Naive thymus-derived CD4-positive, alpha-beta T cell (primary cell): ENCODE results near the gene DMD. TPM values are rescaled to one million over a fixed set of nuclear protein-coding genes. Genes with fewer than 3 reads are reported as not detected.

Source experiments
- ATAC-seq: fragments of 150-1000 bp; cut with Tn5 transposase; 2 replicates; pipeline ENCODE4 v1.10.0; 2021; ENCODE audit warnings: mild to moderate bottlenecking, moderate library complexity
- CTCF ChIA-PET: fragments of 350-600 bp; sonication (Branson Sonifier 250); formaldehyde crosslinking; loops from one replicate; lab custom pipeline; 2021; ENCODE audit warnings: antibody characterized with exemption; lab: Charles Lee
- POLR2A ChIA-PET: fragments of 350-600 bp; sonication (Branson Sonifier 250); formaldehyde crosslinking; loops from one replicate; lab custom pipeline; 2021; ENCODE audit warnings: antibody characterized with exemption, inconsistent platforms; lab: Charles Lee
- DNase-seq, 9 donors: peaks; one replicate each; pipeline versions ENCODE4 v3.0.0 to v3.0.0-alpha.2; 2020 to 2022; ENCODE audit warnings: mixed read lengths in 1 of 9
- H3K27ac ChIP-seq: one replicate; pipeline ENCODE4 v1.7.0; 2013; ENCODE audit warnings: mild to moderate bottlenecking, low read depth, low read length, moderate library complexity
- H3K27me3 ChIP-seq, 2 donors: one replicate each; pipeline ENCODE4 v1.7.0; 2013; ENCODE audit warnings: low read length in 2 of 2, mild to moderate bottlenecking in 2 of 2, moderate library complexity in 2 of 2; ENCODE audit not compliant: control insufficient read depth in 2 of 2, insufficient read depth in 2 of 2
- H3K36me3 ChIP-seq, 3 experiments: 1 replicate in 2 of 3; 2 replicates in 1 of 3; pipeline ENCODE4 v1.7.0; 2013; ENCODE audit warnings: low read length in 3 of 3, mild to moderate bottlenecking in 3 of 3, moderate library complexity in 1 of 3; ENCODE audit not compliant: insufficient read depth in 3 of 3, control insufficient read depth in 2 of 3
- H3K4me1 ChIP-seq, 2 donors: one replicate each; pipeline ENCODE4 v1.7.0; 2013; ENCODE audit warnings: low read length in 2 of 2, mild to moderate bottlenecking in 2 of 2, moderate library complexity in 1 of 2; ENCODE audit not compliant: control insufficient read depth in 2 of 2, insufficient read depth in 2 of 2
- H3K4me3 ChIP-seq: 2 replicates; pipeline ENCODE4 v1.7.0; 2013; ENCODE audit warnings: mild to moderate bottlenecking, low read length
- H3K9me3 ChIP-seq, 3 experiments: 1 replicate in 2 of 3; 2 replicates in 1 of 3; pipeline ENCODE4 v1.7.0; 2013; ENCODE audit warnings: low read length in 3 of 3; ENCODE audit not compliant: control insufficient read depth in 2 of 3
- H3K27ac Mint-ChIP-seq, 9 donors: one replicate each; pipeline ENCODE4 v1.8.0; 2020 to 2022; ENCODE audit warnings: mixed read lengths in 9 of 9, mild to moderate bottlenecking in 8 of 9, moderate library complexity in 5 of 9, inconsistent platforms in 2 of 9
- H3K27me3 Mint-ChIP-seq, 5 donors: one replicate each; pipeline ENCODE4 v1.8.0; 2021 to 2022; ENCODE audit warnings: mixed read lengths in 5 of 5, mild to moderate bottlenecking in 1 of 5
- H3K36me3 Mint-ChIP-seq, 5 donors: one replicate each; pipeline ENCODE4 v1.8.0; 2020 to 2022; ENCODE audit warnings: mixed read lengths in 5 of 5, mild to moderate bottlenecking in 3 of 5, inconsistent platforms in 1 of 5
- H3K4me1 Mint-ChIP-seq, 7 donors: one replicate each; pipeline ENCODE4 v1.8.0; 2020 to 2022; ENCODE audit warnings: mixed read lengths in 7 of 7, mild to moderate bottlenecking in 3 of 7, inconsistent platforms in 1 of 7
- H3K4me3 Mint-ChIP-seq, 10 donors: one replicate each; pipeline ENCODE4 v1.8.0; 2020 to 2022; ENCODE audit warnings: mild to moderate bottlenecking in 10 of 10, mixed read lengths in 10 of 10, moderate library complexity in 6 of 10, inconsistent platforms in 2 of 10
- H3K9me3 Mint-ChIP-seq, 11 donors: one replicate each; pipeline ENCODE4 v1.8.0; 2020 to 2022; ENCODE audit warnings: mixed read lengths in 11 of 11, mild to moderate bottlenecking in 4 of 11, inconsistent platforms in 1 of 11, moderate library complexity in 1 of 11
- intact Hi-C, 2 donors: fragments of 100-400 bp; cut with micrococcal nuclease; formaldehyde crosslinking; loops; one replicate each; pipeline ENCODE4 v1.15.1; 2023
- microRNA-seq: library from miRNA; unstranded; fragments of <30 nt; microRNA quantifications from one replicate; pipeline ENCODE4 v1.2.0, GENCODE V29; 2022; ENCODE audit warnings: borderline microRNAs expressed
- polyA plus RNA-seq, 2 donors: library from polyadenylated mRNA; unstranded; fragments of 300-500 nt; fragmentation: Illumina TruSeq; gene quantifications; one replicate each; pipeline ENCODE4 v1.2.3, GENCODE V29; 2021
- total RNA-seq, 6 experiments: library from RNA in 5 of 6; stranded (reverse) in 5 of 6; gene quantifications; 1 replicate in 5 of 6; 2 replicates in 1 of 6; pipeline ENCODE4 v1.2.3 and lab custom pipeline; 2021 to 2026

The DMD gene
- total and polyA plus RNA-seq, 7 experiments from 2014 or later, result 0.02 to 4.9 (median 0.28) TPM; not detected in 3

DNA sequence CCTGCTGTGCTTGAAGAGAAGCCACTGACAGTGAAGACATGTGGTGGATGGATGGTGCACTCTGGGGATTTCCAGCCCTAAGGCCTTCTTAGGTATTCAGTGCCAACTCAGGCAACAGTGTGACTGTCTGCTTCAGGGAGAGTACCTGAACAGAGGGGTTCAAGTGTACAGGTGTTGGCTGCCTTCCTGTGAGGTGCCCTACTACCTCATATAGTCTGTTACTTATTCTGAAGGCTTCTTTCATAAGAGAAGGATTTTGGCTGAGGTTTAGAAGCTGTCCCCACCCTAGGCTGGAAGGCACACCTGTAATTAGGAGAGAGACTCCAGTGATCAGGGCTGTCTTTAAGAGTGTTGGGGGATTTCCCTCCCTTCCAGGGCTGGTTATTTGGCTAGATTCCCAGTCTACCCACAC, 2141.3 kb downstream of the DMD start:
- Histone ChIP-seq H3K27ac (no peak overlapping the region), H3K27me3 (no peaks in the 10 kb centered on the region), H3K4me1 (no peaks in the 10 kb centered on the region), H3K9me3 (no peaks in the 10 kb centered on the region), H3K4me3 (no peak overlapping the region), H3K36me3 (no peaks in the 10 kb centered on the region)
- ATAC-seq, result peak; percentile 44
- no peak for DNase-seq
- ChIA-PET CTCF (no interaction called here), POLR2A (no interaction called here)
- peaks cover 0 to 16% (median 0%) of the 10 kb centered on the region in 7 donors for H3K4me1 Mint-ChIP-seq
- H3K36me3 Mint-ChIP-seq, result peaks cover 0 to 6% (median 3%) of the 10 kb centered on the region in 5 donors
- peaks cover 0 to 18% (median 3%) of the 10 kb centered on the region in 11 donors for H3K9me3 Mint-ChIP-seq
- no peaks in the 10 kb centered on the region for H3K27me3 Mint-ChIP-seq
- H3K4me3 Mint-ChIP-seq, result no peak overlapping the region
- no peak overlapping the region for H3K27ac Mint-ChIP-seq
- intact Hi-C loops, result no loop called here

Small RNA genes within 50 kb of the gene (microRNA-seq; reads per million reads assigned to microRNA genes)
- gene MIR3915, result not detected
- not detected for gene MIR548F5
